Measurements from ENCODE around the gene MIPOL1.

The MIPOL1 gene

DNA sequence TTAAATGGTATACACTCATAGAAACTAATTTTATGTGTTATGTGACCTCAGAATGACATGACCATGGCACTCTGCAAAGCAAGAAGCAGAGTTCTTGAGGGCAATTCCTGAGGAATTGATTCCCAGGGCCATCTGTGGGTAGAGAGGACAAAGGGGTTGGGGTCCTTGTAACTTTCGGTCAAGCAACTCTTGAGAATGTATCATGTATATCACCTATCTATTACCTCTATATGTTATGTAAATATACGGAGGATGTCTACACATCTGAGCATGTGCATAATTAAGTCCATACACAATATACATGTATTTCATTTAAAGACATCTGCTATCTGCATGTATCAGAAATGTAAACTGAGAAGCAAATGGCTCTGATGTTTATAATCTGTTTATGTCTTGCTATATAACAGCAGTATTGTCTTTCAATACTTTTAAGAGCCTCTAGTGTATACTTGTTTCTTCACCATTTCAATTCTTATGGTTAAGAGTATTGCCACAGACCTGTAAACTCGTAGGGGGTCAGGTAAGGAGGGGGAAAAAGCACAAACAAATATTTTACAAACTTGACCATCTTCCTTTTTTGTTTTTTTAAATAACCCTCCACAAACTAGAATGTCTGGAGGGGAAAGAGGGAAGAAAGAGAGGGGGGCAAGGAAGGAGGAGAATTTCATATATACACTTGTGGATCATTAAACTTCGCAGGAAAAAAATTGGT lies 392.8 kb downstream of the MIPOL1 start:
- peak; percentile 51 for DNase-seq

DNA sequence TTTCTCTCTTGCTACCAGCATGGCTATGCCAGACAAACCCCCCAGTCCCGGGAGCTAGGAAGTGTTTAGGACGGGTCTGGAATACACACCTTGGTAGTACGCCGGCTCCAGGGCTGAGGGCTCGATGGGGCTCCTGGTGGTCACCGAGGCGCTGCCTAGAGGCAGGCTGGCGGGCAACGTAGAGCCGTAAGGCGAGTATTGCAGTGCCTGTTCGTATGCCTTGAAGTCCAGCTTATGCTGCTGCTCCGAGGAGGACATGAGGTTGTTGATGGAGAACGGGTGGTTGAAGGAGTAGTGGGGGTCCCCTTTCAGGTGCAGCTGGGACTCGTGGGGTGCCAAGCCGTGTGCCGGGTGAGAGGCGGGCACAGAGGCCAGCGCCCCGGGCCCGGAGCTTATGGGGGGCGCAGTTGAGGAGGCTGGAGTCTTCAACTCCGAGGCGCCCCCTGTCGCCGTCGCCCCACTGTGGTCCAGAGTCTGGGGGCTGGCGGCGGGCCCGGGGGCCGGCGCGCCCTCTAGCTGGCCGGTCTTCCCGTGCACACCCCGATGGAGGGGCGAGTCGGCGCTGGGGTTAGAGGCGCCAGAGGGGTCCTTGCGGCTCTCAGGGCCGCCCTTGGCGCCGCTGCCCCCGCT lies 393.7 kb downstream of the MIPOL1 start:
- peak; percentile 76 for DNase-seq

DNA sequence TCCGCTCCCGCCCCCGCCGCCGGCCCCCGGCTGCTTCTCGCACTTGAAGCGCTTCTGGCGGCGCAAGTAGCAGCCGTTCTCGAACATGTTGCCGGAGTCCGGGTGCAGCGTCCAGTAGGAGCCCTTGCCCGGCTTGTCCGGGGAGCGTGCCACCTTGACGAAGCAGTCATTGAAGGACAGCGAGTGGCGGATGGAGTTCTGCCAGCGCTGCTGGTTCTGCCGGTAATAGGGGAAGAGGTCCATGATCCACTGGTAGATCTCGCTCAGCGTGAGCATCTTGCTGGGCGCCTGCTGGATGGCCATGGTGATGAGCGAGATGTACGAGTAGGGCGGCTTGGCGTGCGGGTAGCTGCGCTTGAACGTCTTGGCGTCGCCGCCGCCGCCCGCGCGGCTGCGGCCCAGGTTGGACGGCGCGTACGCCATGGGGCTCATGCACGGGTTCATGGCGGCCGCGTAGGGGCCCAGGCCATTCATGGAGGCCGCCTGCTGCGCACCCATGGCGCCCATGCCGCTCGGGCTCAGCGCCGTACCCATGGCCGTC lies 394.3 kb downstream of the MIPOL1 start:
- peak; percentile 76 for DNase-seq

DNA sequence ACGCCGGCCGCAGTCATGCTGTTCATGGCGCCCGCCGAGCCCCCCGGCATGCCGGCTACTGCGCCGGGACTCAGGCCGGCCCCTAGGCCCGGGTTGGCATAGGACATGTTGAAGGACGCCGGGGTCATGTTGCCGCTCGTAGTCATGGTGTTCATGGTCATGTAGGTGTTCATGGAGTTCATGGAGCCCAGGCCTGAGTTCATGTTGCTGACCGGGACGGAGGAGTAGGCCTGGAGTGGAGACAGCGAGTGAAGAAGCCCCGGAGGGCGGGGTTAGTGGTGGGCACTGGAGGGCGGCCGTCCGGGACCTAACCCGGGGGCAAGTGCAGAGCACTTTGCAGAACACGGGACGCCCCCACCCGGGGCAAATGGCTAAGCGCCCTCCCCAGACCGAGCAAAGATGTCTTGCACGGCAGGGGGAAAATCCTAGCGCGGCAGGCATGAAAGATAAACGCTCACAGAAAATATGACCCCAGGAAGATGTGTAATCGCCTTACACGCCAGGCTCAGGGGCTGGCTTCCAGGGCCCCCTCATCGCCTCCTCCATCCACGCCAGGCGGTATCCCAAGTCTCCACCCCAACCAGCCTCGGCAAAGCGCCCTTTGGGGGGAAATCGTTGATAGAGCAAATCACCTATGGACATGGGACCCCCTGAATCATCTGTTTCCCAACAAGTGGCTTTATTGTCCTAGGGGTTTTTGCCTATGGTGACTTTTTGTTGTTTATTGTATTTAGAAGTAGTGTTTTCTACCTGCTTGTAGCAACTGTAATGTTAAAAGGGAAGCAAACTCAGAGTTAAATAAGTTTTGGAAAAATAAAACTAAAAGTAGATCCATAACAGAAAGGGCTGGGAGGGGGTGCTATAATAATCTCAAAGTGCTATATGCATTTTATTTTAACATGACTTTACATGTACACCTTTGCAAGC lies 395.0 kb downstream of the MIPOL1 start:
- DNase-seq = peak; percentile 66

DNA sequence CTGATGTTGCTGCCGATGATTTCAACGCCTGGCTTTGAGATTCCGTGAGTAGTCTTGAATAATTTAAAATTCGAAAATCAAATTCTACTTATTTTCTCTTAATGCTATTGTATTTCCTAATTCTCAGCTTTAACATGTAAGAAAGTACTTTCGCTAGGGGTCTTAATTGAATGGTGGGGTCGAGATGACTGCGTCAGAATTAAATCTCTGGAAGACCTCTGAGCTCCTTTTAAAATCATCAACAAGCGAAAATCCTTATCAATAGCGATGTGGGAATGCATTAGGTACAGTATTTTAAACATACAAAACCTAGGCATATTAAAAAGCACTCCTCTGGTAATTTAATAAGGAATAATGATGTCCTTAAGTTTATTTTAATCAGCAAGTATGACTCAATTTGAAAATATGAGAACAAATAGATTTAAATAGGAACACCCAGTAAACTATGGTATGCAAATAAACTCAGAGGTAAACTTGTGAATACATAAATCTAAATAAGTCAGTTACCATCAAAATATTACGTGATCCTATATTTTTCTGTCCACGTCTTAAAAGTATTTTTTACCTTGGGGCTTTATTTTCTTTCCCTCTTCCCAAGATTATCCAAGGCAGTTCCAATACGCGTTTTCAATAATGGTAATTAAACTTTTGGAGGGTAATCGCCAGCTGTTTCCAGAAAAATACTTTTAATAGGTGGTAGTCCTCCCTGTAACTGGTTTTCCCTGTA lies 395.9 kb downstream of the MIPOL1 start:
- DNase-seq = peak; percentile 29

DNA sequence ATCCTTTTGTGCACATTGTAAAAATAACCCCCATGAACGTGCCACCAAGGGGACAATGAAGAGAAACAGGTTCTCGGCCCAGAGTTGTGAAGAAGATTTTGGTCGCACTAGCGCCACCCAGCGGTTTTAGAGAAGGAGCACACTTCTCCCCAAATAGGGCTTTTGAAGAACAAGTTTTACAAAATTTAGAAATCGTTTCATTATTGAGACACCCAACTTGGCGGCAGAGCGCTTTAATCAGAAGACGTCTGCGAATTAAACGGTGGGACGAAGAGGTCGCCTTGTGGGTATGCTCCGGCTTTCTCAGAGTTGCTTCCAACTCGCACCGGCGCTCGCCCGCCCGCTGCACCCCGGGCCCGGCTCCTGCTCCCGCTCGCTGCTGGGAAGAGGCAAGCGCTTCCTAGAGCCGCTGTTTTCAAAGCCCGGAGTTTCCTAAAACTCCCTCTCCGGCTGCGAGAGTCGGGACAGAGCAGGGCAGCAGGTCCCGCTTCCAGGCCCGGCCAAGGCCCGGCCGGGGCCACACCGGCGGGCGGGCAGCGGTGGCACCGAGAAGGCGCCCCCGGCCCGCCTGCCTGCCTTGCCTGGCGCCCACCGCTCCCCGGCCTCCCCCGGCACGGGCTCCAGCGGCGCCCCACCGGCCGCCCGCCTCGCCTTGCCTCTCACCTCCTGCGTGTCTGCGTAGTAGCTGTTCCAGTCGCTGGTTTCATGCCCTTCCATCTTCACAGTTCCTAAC lies 396.7 kb downstream of the MIPOL1 start:
- DNase-seq = peak; percentile 92

DNA sequence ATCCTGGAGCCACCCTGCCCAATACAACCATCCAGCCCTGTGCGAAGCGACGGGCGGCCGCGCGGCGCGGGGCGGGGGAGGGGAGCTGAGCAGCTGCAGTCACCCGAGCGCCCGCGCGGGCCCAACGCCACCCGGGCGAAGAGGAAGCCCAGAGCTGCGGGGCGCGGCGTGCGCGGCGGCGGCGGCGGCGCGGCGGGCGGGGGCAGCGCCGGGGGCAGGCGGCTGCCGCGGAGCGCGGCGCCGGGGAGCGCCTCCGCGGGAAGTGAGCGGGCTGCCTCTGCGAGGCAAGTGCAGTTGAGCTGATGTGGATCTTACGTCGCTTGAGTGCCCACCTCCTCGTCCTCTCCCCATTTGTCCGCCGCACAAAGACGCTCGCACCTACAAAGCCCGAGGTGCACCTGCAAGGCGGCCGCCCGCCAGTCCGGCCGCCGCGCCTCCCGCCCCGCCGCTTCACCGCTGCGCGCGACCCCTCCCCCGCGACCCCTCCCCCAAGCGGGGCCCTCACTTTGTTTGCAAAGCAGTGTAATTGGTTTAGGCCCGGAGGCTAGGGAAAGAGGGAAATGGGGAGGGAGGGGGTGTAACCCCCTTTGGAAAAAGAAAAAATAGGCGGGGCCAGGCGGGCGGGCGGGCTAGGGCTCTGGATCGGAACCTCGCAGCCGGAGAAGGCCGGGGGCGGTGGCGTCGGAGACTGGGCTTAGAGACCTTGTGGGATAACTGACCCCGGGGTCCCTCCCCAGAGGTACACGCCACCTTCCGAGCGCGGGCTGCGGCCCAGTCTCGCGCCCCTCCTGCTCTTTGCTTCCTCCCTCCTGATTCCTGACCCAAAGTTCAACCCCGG lies 397.5 kb downstream of the MIPOL1 start, which contains the start of the genes FOXA1 and TTC6:
FOXA1 (minus strand) TSS at position 279 of the 838 bp plus-strand sequence; CDS start at position 2, 277 bp downstream.
TTC6 (plus strand) TSS at position 659 of the 838 bp plus-strand sequence. CDS start 26,436 bp downstream, outside the sequence.
- DNase-seq = peak; percentile 96

DNA sequence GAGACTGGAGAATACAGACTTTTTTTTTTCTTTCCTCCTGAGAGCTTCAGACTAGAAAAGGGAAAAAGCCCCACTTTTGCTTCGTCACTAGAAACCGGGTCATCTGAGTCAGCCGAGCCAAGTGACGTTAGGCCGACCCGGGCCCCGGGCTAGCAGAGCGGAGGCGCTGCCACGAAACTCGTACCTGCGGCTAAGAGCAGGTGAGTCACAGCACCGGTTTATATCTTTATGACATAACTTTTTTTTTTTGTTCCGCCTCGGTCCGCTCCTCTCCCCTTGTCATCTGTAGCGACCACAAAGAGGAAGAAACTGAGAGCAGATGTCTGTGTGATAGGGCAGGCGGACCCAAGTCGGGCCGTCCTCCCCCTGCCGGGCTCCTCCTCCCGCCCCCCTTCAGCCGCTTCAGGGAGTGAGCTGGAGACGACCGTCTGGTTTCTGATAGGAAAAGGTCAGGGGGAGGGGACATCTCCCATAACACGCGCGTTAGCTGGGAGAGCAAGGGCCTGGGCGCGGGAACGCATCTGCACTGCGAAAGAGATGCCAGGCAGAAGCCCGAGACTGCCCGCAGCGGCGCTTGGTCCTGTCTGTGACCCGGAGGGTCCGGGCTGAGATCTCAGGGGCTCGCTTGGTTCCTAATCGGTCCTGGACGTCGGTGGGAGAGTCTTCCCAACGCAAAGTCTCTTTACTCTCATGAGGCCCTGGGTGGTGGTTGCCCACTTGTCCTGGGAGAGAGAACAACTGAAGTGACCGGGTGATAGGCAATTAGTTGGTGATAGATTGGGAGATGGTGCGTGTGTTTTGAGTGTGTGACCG lies 398.3 kb downstream of the MIPOL1 start:
- DNase-seq = peak; percentile 97

DNA sequence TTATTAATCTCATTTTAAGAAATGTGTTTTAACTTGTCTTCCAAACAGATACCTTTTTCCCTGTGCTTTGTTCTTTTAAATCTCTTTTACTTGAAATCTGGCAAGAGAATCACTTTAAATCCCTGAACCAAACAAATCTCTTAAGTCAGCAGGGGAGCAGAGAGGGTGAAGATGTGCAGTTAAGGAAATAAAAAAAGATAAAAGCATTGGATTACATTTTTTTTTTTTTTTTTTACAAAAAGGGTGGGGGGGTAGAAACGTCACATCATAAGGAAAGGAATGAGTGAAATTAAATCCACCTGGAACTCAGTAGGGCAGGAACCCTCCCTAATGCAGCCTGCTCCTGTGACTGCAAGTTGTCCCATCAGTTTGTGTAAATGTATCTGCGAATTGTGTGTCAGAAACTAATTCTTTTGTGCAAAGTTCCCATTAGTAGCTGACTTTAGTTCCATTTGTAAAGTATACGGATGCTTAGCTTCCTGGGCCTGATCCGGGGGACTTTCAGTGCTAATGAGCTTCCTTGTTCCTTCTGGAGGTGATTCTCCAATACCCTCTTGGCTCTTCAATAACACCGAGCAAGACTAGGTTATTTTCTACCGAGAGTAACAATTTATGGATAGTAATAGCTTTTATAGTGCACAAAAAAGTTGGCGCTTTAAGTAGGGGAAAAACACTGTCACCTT lies 399.2 kb downstream of the MIPOL1 start:
- peak; percentile 22 for DNase-seq

DNA sequence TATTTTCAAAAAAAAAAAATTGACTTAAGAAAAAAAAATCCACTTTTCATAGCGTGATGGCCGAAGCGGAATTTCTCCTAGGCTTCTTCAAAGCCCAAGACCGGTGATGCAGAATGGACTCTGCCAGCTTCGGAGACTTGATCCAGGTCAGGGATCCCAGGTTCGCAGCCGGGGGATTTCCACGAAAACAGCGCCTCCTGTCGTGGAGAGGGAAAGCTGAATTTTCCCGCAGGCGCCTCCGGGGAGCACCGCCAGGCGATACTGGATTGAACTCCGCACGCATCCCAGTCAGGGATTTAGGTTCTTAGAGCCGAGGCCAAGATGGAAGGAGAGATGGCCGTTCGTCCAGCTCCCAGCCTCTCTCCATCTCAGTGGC lies 399.8 kb downstream of the MIPOL1 start:
- DNase-seq = peak; percentile 52

DNA sequence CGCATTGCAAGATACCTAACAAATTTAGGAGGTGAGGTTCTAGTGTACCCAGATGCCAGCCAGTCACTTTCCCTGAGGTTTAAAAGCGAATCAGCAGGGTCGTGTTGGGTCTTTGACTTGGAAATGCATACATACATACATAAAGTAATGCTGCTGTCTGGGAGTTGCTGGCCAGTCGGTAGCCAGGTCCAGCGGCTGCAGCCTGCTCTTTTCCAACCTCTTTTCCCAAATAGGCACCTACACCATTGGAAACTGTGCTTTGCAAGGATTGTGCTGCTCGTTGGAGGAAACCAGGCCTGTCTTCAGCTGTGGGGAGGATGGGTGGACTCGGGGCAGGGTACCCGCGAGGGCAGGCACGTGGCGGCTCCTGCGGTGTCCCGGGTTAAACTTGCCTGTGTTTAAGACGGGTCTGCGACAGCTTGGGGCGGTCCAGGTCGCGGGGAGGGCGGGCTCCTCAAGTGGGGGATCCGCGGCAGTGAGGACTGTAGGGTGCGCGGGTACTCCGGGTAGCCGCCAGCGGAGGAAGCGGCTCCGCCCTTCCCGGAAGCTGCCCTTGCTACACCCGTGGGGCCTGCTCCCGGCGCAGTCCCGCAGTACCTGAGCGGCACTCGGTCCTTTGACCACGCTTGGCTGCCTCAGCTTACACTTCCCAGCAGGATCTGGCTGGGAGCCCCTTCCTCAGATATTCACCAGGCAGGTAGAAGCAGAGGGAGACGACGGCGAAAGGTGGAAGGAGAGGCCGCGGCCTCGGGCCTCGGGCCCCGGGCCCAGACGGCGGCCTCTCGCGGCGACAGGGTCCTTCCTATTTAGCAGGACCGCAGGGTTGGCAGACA lies 400.4 kb downstream of the MIPOL1 start:
- peak; percentile 34 for DNase-seq

DNA sequence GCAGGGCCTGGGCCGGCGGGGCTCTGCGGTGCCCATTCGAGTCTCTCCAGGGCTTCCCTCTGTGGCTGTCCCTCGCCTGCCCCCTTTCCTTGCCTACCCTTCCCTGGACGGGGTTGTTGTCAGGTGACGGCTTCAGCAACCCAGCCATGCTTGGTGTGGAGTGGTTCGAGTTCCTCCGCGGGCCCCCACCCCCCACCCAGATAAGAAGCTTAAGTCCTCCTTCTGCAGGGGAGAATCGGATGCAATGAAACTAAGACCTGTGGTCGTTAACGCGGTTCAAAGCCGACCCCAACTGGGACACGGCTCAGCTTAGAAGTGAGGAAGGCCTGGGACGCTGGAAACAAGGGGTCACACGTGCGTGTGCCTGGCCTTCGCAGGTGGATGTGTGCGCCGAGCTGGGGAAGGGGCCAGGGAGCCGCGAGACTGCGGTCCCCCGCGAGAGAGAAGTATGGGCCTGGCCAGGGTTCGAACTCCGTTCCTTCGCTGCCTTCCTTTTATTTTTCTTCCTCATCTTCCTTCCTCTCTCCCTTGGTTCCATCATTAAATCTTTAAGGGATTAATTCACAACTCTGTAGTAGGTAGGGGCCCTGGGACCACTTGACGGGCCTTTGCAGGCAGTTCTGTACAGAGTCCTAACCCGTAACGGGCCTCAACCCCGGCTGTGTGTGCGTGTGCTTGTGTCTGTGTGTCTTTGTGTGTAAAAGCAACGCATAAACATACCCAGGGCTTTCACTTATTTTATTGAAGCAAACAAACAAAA lies 401.2 kb downstream of the MIPOL1 start:
- DNase-seq = peak; percentile 41

DNA sequence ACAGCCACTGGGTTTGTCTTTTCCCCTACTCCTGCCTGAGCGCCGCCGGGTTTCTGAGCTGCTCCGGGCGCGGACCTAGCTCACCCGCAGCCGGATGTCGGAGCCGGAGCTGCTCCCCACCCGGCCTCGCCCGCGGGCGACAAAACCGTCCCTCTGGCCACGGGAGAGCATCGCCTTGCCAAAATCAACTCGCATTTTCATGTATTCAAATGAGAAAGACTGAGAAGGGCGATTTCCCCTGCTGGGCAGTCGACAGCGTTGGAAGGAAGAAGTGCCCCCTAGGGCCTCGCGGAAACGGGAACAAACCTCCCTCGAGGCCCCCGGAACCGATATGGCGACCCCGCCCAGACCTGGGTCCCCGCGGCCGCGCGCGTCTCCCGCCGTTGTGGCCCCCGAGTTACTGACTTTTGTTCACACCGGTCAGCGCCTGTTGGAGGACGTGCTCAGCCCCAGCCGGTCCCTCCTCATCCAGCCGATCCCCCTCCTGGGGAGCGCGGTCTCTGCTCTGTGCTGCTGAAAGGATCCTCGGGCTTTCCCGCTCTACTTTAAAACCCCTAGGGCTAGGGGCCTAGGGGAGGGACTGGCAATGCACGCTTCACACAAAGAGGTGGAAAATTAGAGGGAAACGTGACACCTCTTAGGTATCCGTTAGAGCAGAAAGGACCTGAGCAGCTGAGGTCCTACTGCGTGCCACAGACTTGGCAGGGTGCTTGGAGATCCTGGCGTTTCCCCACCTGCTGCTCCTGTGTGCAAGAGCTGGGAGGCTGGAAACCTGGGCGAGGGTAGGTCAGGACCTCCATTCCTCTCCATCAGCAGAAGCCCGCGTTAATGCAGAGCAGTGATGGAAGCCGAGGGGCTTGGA lies 402.0 kb downstream of the MIPOL1 start:
- peak; percentile 66 for DNase-seq

DNA sequence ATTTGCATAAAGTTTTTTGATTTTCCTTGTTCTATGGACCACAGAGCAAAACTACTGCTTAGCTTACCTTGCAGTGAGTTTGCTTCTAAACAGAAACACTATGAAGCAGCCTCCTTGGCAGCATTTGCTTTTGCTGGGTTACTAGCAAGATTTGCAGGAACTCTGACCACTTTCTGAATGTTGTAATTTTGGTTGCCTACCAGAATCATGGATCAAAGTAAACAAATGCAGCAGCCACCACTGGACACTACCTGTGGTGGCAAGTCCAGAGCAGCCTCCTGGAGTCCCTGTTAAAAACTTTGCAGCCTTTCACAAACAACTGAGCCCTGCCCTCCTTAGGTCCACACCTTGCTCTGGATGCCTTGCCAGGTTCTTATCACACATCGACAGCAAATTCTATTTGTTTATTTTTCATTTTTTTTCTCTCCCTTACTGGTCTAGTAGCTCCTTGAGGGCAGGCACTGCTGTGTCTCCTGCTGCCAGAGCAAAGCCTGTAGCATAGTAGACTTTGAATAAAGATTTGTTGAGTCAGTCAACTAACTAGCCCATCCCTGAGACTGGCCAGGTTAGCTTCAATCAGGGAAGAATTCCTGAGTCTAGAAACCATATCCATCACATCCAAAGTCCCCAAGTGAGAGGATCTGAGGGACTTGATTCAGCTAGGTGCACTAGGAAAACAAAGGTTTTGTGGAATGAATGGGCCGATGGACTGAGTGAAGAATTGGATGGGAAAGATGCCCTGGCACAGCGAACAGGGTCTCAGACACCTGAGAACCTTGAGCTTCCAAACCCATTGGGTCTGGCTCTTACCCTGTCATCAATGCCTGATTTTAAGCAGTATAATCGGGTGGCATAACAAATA lies 403.4 kb downstream of the MIPOL1 start:
- DNase-seq = no peak

DNA sequence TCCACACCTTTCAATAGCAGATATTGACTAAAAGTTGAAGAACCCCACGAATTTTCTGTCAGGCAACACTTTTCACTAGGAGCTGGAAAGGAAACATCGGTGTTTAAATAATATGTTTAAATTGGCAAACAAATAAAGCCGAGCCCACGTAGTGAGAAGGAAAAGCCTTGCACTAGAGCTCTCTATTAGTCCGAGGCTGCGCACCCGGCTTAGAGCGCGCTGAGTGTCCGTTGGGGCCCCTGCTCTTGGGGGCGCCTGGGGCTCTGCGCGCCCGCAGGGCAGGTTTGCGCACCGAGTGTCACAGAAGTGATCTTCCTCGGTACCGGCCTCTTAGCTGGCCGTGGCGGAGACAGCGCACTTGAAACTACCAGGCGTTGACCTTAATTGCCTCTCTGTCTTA lies 404.1 kb downstream of the MIPOL1 start:
- DNase-seq = no peak
